ENCODE measurements around the gene PTDSS2. TPM values are rescaled to one million over a fixed set of nuclear protein-coding genes. Genes with fewer than 3 reads are reported as not detected.
A peak's percentile ranks its signal among the peaks of the same experiment; 100 is the strongest.

The PTDSS2 gene
- total and polyA plus RNA-seq, 2 of the 13 experiments (the other 11 are each of a cell fraction or from before 2014, with no cell fraction given), result 21.7 to 26.4 TPM

DNA sequence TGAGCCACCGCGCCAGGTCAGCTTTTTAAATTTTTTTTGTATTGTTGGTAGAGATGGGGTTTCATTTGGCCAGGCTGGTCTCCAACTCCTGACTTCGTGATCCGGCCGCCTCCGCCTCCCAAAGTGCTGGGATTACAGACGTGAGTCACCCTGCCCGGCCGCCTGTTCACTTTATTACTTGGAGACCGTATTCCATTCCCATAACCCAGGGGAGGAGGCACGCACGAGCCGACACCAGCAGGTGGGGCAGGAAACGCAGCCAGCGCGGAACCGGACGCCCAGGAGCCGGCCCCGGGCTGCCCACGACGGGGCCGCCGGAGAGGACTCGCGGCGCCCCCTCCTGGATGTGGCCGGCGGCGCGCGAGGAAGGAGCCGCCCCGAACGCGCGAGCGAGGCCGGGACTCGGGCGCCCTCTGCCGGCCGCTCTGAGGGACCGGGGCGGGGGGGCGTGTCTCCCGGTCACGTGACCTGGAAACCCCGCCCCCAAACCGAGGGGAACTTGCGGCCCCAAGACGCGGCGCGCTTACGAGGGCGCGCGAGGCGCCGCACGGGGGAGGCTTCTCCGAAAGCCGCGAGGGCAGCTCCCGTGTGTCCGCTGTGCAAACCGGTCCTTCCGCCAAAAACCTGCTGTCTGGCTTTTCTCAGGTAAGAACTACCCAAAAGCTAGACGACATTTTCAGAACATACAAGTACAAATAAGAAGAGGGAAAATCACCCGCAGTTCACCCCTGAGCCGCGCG is 68.6 kb downstream of the PTDSS2 start (continued):
- no peak for TF ChIP-seq ZFAT (CRISPR knock-in tag; conservative IDR thresholded peaks at IDR 0.05)
- TF ChIP-seq BHLHE40 (IDR thresholded peaks at IDR 0.05; ENCODE audit: low read length), result peak; percentile 87
- TF ChIP-seq, protein P1, sequence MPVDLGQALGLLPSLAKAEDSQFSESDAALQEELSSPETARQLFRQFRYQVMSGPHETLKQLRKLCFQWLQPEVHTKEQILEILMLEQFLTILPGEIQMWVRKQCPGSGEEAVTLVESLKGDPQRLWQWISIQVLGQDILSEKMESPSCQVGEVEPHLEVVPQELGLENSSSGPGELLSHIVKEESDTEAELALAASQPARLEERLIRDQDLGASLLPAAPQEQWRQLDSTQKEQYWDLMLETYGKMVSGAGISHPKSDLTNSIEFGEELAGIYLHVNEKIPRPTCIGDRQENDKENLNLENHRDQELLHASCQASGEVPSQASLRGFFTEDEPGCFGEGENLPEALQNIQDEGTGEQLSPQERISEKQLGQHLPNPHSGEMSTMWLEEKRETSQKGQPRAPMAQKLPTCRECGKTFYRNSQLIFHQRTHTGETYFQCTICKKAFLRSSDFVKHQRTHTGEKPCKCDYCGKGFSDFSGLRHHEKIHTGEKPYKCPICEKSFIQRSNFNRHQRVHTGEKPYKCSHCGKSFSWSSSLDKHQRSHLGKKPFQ (CRISPR knock-in tag; IDR thresholded peaks at IDR 0.05; ENCODE audit: insufficient replicate concordance), result no peak
- peak; percentile 82 for TF ChIP-seq ZNF777 (CRISPR knock-in tag; IDR thresholded peaks at IDR 0.05)
- TF ChIP-seq HNRNPK (IDR thresholded peaks at IDR 0.05; ENCODE audit: low read depth, low read length, poor library complexity, severe bottlenecking), result peak; percentile 50
- TF ChIP-seq MBNL3 (CRISPR knock-in tag; conservative IDR thresholded peaks at IDR 0.05), result no peak
- peak; percentile 82; the same call in 1 of the 2 replicates for TF ChIP-seq ZIK1 (CRISPR knock-in tag; IDR thresholded peaks at IDR 0.05; ENCODE audit: borderline replicate concordance, low read depth)
- TF ChIP-seq ZNF496 (CRISPR knock-in tag; IDR thresholded peaks at IDR 0.05; ENCODE audit: insufficient replicate concordance), result no peak
- no peak for TF ChIP-seq ZNF468 (CRISPR knock-in tag; IDR thresholded peaks at IDR 0.05)
- no peak for TF ChIP-seq MAF1 (CRISPR knock-in tag; IDR thresholded peaks at IDR 0.05; ENCODE audit: borderline replicate concordance)
- no peak for TF ChIP-seq ZNF567 (CRISPR knock-in tag; IDR thresholded peaks at IDR 0.05; ENCODE audit: borderline replicate concordance)
- TF ChIP-seq ZNF850 (CRISPR knock-in tag; conservative IDR thresholded peaks at IDR 0.05), result 0 out of 2 replicates have a peak, but pooled peaks have one; percentile 79
- TF ChIP-seq ZSCAN30 (CRISPR knock-in tag; IDR thresholded peaks at IDR 0.05), result no peak
- TF ChIP-seq ZNF124 (CRISPR knock-in tag; IDR thresholded peaks at IDR 0.05), result no peak
- TF ChIP-seq ERF (CRISPR knock-in tag; IDR thresholded peaks at IDR 0.05), result peak; percentile 63; the same call in 1 of the 2 replicates
- no peak for TF ChIP-seq ZNF513 (CRISPR knock-in tag; conservative IDR thresholded peaks at IDR 0.05)
- peak; percentile 72; the same call in 1 of the 2 replicates for TF ChIP-seq NR0B2 (CRISPR knock-in tag; IDR thresholded peaks at IDR 0.05)
- TF ChIP-seq, protein P2, sequence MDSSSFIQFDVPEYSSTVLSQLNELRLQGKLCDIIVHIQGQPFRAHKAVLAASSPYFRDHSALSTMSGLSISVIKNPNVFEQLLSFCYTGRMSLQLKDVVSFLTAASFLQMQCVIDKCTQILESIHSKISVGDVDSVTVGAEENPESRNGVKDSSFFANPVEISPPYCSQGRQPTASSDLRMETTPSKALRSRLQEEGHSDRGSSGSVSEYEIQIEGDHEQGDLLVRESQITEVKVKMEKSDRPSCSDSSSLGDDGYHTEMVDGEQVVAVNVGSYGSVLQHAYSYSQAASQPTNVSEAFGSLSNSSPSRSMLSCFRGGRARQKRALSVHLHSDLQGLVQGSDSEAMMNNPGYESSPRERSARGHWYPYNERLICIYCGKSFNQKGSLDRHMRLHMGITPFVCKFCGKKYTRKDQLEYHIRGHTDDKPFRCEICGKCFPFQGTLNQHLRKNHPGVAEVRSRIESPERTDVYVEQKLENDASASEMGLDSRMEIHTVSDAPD (CRISPR knock-in tag; IDR thresholded peaks at IDR 0.05), result 0 out of 2 replicates have a peak, but pooled peaks have one; percentile 68
- no peak for TF ChIP-seq PRDM10 (CRISPR knock-in tag; IDR thresholded peaks at IDR 0.05; ENCODE audit: low read depth)
- no peak for TF ChIP-seq ZNF577 (CRISPR knock-in tag; IDR thresholded peaks at IDR 0.05; ENCODE audit: borderline replicate concordance, low read depth)
